ENCODE results near the gene MLEC. TPM values are rescaled to one million over a fixed set of nuclear protein-coding genes. Genes with fewer than 3 reads are reported as not detected.
A peak's percentile ranks its signal among the peaks of the same experiment; 100 is the strongest.
"Not testable (repeated sequence)": the region's sequence is repeated elsewhere in the genome, so short reads cannot be mapped to it uniquely, and the experiment has no call there.

MLEC gene
- total RNA-seq, 1 donor from 2014 or later: 144 TPM

GRCh38 chr12:120663741-120664140 is 23.2 kb upstream of the MLEC start:
- TF ChIP-seq CTCF (IDR thresholded peaks at IDR 0.05): no peak

GRCh38 chr12:120666571-120667390 is 20.2 kb upstream of the MLEC start:
- peak; percentile 77 for DNase-seq (ENCODE audit: low spot score)
- no peak for TF ChIP-seq CTCF (IDR thresholded peaks at IDR 0.05)
- Mint-ChIP-seq H3K4me1 (ENCODE audit: low read depth) (no peaks in the 10 kb centered on the region), H3K9me3 (ENCODE audit: low read depth) (no peaks in the 10 kb centered on the region), H3K4me3 (ENCODE audit: unreplicated experiment) (no peak overlapping the region), H3K27ac (ENCODE audit: unreplicated experiment) (no peak overlapping the region), H3K27me3 (ENCODE audit: low read depth) (peaks cover 1% of the 10 kb centered on the region), H3K36me3 (ENCODE audit: low read depth) (no peaks in the 10 kb centered on the region)

More at GRCh38 chr12:120663741-120664140, 23.2 kb upstream of the MLEC start:
- Mint-ChIP-seq H3K27me3 (ENCODE audit: low read depth) (peaks cover 8% of the 10 kb centered on the region), H3K4me3 (ENCODE audit: unreplicated experiment) (no peak overlapping the region), H3K27ac (ENCODE audit: unreplicated experiment) (no peak overlapping the region), H3K4me1 (ENCODE audit: low read depth) (no peaks in the 10 kb centered on the region), H3K36me3 (ENCODE audit: low read depth) (no peaks in the 10 kb centered on the region), H3K9me3 (ENCODE audit: low read depth) (no peaks in the 10 kb centered on the region)
- no peak for DNase-seq (ENCODE audit: low spot score)

GRCh38 chr12:120668091-120668867 is 18.7 kb upstream of the MLEC start:
- Mint-ChIP-seq H3K27me3 (ENCODE audit: low read depth) (peaks cover 1% of the 10 kb centered on the region), H3K9me3 (ENCODE audit: low read depth) (no peaks in the 10 kb centered on the region), H3K4me3 (ENCODE audit: unreplicated experiment) (no peak overlapping the region), H3K27ac (ENCODE audit: unreplicated experiment) (no peak overlapping the region), H3K36me3 (ENCODE audit: low read depth) (no peaks in the 10 kb centered on the region), H3K4me1 (ENCODE audit: low read depth) (no peaks in the 10 kb centered on the region)
- DNase-seq (ENCODE audit: low spot score): peak; percentile 60
- TF ChIP-seq CTCF (IDR thresholded peaks at IDR 0.05): no peak

GRCh38 chr12:120668868-120669840 is 17.8 kb upstream of the MLEC start:
- peaks cover 2% of the 10 kb centered on the region for H3K27me3 Mint-ChIP-seq (ENCODE audit: low read depth)
- no peaks in the 10 kb centered on the region for H3K36me3 Mint-ChIP-seq (ENCODE audit: low read depth)
- no peaks in the 10 kb centered on the region for H3K4me1 Mint-ChIP-seq (ENCODE audit: low read depth)
- no peak overlapping the region for H3K4me3 Mint-ChIP-seq (ENCODE audit: unreplicated experiment)
- no peak for TF ChIP-seq CTCF (IDR thresholded peaks at IDR 0.05)
- no peak overlapping the region for H3K27ac Mint-ChIP-seq (ENCODE audit: unreplicated experiment)
- peak; percentile 64 for DNase-seq (ENCODE audit: low spot score)
- no peaks in the 10 kb centered on the region for H3K9me3 Mint-ChIP-seq (ENCODE audit: low read depth)

GRCh38 chr12:120670237-120670636 is 16.7 kb upstream of the MLEC start:
- DNase-seq (ENCODE audit: low spot score): peak; percentile 11
- not testable (repeated sequence) for H3K27ac Mint-ChIP-seq (ENCODE audit: unreplicated experiment); H3K4me3 Mint-ChIP-seq (ENCODE audit: unreplicated experiment); H3K9me3 Mint-ChIP-seq (ENCODE audit: low read depth); H3K36me3 Mint-ChIP-seq (ENCODE audit: low read depth); H3K27me3 Mint-ChIP-seq (ENCODE audit: low read depth); H3K4me1 Mint-ChIP-seq (ENCODE audit: low read depth)

Measured in chondrocyte (in vitro differentiated cells).